Fibroblast of gingiva (primary cell): ENCODE results near the gene PCDHGA11.
"Not testable (repeated sequence)": the region's sequence is repeated elsewhere in the genome, so short reads cannot be mapped to it uniquely, and the experiment has no call there.

Experiments
- DNase-seq: peaks from one replicate; pipeline ENCODE4 v3.0.0-alpha.2; 2011; ENCODE audit warnings: low read depth

PCDHGA11 gene

GRCh38 chr5:141431286-141431685 is 10.4 kb downstream of the PCDHGA11 start:
- no peak for DNase-seq

DNA sequence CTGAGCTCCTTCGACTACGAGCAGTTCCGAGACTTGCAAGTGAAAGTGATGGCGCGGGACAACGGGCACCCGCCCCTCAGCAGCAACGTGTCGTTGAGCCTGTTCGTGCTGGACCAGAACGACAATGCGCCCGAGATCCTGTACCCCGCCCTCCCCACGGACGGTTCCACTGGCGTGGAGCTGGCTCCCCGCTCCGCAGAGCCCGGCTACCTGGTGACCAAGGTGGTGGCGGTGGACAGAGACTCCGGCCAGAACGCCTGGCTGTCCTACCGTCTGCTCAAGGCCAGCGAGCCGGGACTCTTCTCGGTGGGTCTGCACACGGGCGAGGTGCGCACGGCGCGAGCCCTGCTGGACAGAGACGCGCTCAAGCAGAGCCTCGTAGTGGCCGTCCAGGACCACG is 11.5 kb downstream of the PCDHGA11 start:
- not testable (repeated sequence) for DNase-seq

DNA sequence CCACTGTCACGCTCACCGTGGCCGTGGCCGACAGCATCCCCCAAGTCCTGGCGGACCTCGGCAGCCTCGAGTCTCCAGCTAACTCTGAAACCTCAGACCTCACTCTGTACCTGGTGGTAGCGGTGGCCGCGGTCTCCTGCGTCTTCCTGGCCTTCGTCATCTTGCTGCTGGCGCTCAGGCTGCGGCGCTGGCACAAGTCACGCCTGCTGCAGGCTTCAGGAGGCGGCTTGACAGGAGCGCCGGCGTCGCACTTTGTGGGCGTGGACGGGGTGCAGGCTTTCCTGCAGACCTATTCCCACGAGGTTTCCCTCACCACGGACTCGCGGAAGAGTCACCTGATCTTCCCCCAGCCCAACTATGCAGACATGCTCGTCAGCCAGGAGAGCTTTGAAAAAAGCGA is 11.9 kb downstream of the PCDHGA11 start:
- not testable (repeated sequence) for DNase-seq

GRCh38 chr5:141434006-141434405 is 13.2 kb downstream of the PCDHGA11 start:
- DNase-seq, result no peak

- DNase-seq, result no peak
Measured at GRCh38 chr5:141437221-141437620, 16.4 kb downstream of the PCDHGA11 start.

DNA sequence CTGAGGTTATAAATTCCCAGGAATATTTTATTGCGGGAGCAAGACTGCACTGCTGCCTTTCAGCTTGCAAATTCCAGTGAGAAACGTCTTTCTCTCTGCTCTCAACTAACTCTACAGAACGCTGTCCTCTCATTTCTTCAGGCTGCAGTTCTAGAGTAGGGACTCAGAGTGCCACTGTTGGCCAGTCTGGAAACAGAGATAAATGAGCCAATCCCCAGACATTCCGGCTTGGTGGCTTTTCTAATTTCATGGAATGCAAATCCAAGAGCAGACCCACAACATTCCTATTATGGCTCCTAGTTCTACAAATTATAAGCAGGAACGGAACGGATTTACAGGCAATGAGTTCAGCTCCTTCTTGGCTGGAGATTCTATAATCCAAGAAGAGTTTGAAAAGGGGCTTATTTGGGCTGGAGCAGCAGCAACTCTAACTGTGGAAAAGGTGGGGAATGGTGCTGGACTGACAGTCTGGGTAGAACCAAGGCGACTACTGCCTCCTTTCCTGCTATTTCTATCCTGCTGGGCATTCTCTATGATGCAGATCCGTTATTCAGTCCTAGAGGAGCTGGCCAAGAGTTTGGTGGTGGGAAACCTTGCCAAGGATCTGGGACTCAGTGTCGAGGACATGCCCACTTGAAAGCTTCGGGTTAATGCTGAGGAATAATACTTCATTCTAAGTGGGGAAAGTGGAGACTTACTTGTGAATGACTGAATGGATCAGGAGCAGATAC is 18.7 kb downstream of the PCDHGA11 start:
- no peak for DNase-seq

- no peak for DNase-seq
Measured at GRCh38 chr5:141440341-141440740, 19.5 kb downstream of the PCDHGA11 start.

GRCh38 chr5:141441571-141442170 is 20.8 kb downstream of the PCDHGA11 start:
- DNase-seq, result no peak

DNA sequence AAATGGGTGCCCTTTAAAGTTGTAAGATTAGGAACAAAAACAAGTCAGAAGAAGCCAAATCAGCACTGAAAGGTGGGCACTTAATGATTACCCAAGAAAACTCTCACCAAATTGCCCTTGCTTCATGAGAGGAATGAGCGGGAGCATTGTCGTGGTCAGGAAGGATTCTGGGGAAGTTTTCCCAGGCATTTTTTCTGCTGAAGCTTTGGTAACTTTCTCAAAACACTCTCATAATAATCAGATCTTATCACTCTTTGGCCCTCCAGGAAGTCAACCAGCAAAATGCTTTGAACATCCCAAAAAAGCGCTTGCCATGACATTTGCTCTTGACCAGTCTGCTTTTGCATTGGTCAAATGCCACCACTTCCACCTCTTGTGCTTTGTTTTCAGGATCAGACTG is 44.5 kb downstream of the PCDHGA11 start:
- DNase-seq, result no peak
